GM21423 (cell line): ENCODE measurements around the gene DNAAF8.

Source experiments
- ATAC-seq: cut with Tn5 transposase; IDR thresholded peaks from one replicate; pipeline ENCODE4 v1.9.1; 2021; ENCODE audit warnings: mild to moderate bottlenecking, moderate library complexity; ENCODE audit not compliant: unreplicated experiment

The DNAAF8 gene

GRCh38 chr16:4797805-4798252, 63.5 kb downstream of the DNAAF8 start:
- ATAC-seq = no peak

- ATAC-seq = no peak
Measured at GRCh38 chr16:4798456-4798855, 64.1 kb downstream of the DNAAF8 start.
